HEK293 (cell line): Measurements from ENCODE around the gene SAE1.

Experiments used
- ATF2 ChIP-seq: fragments of 450-650 bp; formaldehyde crosslinking; IDR thresholded peaks from 2 replicates; pipeline ENCODE4 v1.5.1; 2016; ENCODE audit warnings: missing biosample characterization, missing genetic modification characterization, low read depth
- BCL11A ChIP-seq: fragments of 450-650 bp; formaldehyde crosslinking; IDR thresholded peaks from 2 replicates; pipeline ENCODE4 v1.5.1; 2016; ENCODE audit warnings: low read depth, missing biosample characterization, missing genetic modification characterization
- CTCF ChIP-seq: fragments of 450-650 bp; formaldehyde crosslinking; IDR thresholded peaks from 2 replicates; pipeline ENCODE4 v1.5.1; 2016; ENCODE audit warnings: missing biosample characterization, missing genetic modification characterization
- ELK4 ChIP-seq: IDR thresholded peaks from 2 replicates; pipeline ENCODE4 v1.6.1; 2011; ENCODE audit warnings: mild to moderate bottlenecking, low read depth, low read length, borderline replicate concordance
- GFI1B ChIP-seq: fragments of 450-650 bp; formaldehyde crosslinking; IDR thresholded peaks from 2 replicates; pipeline ENCODE4 v1.5.1; 2016; ENCODE audit warnings: missing biosample characterization, missing genetic modification characterization
- GLI4 ChIP-seq: fragments of 450-650 bp; formaldehyde crosslinking; IDR thresholded peaks from 2 replicates; pipeline ENCODE4 v1.5.1; 2016; ENCODE audit warnings: missing biosample characterization, missing genetic modification characterization
- GLIS1 ChIP-seq: fragments of 450-650 bp; formaldehyde crosslinking; IDR thresholded peaks from 2 replicates; pipeline ENCODE4 v1.5.1; 2016; ENCODE audit warnings: missing biosample characterization, missing genetic modification characterization
- HOXD13 ChIP-seq: sonication (generic); formaldehyde crosslinking; IDR thresholded peaks from 2 replicates; pipeline ENCODE4 v1.8.0; 2022; ENCODE audit warnings: missing genetic modification reagents, borderline replicate concordance
- PBX3 ChIP-seq: sonication (generic); formaldehyde crosslinking; IDR thresholded peaks from 2 replicates; pipeline ENCODE4 v1.8.1; 2022; ENCODE audit warnings: mild to moderate bottlenecking, moderate library complexity, missing genetic modification reagents
- SETDB1 ChIP-seq: IDR thresholded peaks from one replicate; pipeline ENCODE4 v1.6.1; 2017; ENCODE audit warnings: mild to moderate bottlenecking, low read length, moderate library complexity, mixed read lengths; ENCODE audit not compliant: insufficient read length
- TSHZ1 ChIP-seq: fragments of 450-650 bp; formaldehyde crosslinking; IDR thresholded peaks from 2 replicates; pipeline ENCODE4 v1.5.1; 2016; ENCODE audit warnings: missing biosample characterization, missing genetic modification characterization, borderline replicate concordance
- ZBTB20 ChIP-seq: fragments of 450-650 bp; formaldehyde crosslinking; IDR thresholded peaks from 2 replicates; pipeline ENCODE4 v1.5.1; 2016; ENCODE audit warnings: missing biosample characterization, missing genetic modification characterization
- ZEB2 ChIP-seq: fragments of 450-650 bp; formaldehyde crosslinking; IDR thresholded peaks from 2 replicates; pipeline ENCODE4 v1.5.1; 2016; ENCODE audit warnings: missing biosample characterization, missing genetic modification characterization
- ZNF114 ChIP-seq: fragments of 450-650 bp; formaldehyde crosslinking; IDR thresholded peaks from 2 replicates; pipeline ENCODE4 v1.5.0; 2017; ENCODE audit warnings: missing biosample characterization, missing genetic modification characterization
- ZNF140 ChIP-seq: fragments of 450-650 bp; formaldehyde crosslinking; IDR thresholded peaks from 2 replicates; pipeline ENCODE4 v1.5.1; 2016; ENCODE audit warnings: missing biosample characterization, missing genetic modification characterization
- ZNF174 ChIP-seq: fragments of 450-650 bp; formaldehyde crosslinking; IDR thresholded peaks from 2 replicates; pipeline ENCODE4 v1.5.0; 2017; ENCODE audit warnings: missing biosample characterization, mild to moderate bottlenecking, missing genetic modification characterization
- ZNF175 ChIP-seq: fragments of 450-650 bp; formaldehyde crosslinking; IDR thresholded peaks from 2 replicates; pipeline ENCODE4 v1.5.1; 2016; ENCODE audit warnings: missing biosample characterization, missing genetic modification characterization
- ZNF2 ChIP-seq: fragments of 450-650 bp; formaldehyde crosslinking; IDR thresholded peaks from 2 replicates; pipeline ENCODE4 v1.5.1; 2016; ENCODE audit warnings: missing biosample characterization, missing genetic modification characterization
- ZNF350 ChIP-seq: fragments of 450-650 bp; formaldehyde crosslinking; IDR thresholded peaks from 2 replicates; pipeline ENCODE4 v1.5.0; 2017; ENCODE audit warnings: missing biosample characterization, mild to moderate bottlenecking, missing genetic modification characterization
- ZNF366 ChIP-seq: fragments of 450-650 bp; formaldehyde crosslinking; conservative IDR thresholded peaks from 2 replicates; pipeline ENCODE4 v1.5.1; 2016; ENCODE audit warnings: missing biosample characterization, missing genetic modification characterization
- ZNF394 ChIP-seq: fragments of 450-650 bp; formaldehyde crosslinking; IDR thresholded peaks from 2 replicates; pipeline ENCODE4 v1.5.1; 2016; ENCODE audit warnings: missing biosample characterization, missing genetic modification characterization, mild to moderate bottlenecking, moderate library complexity, borderline replicate concordance
- ZNF529 ChIP-seq: fragments of 450-650 bp; formaldehyde crosslinking; IDR thresholded peaks from 2 replicates; pipeline ENCODE4 v1.5.1; 2017; ENCODE audit warnings: missing genetic modification characterization, missing biosample characterization; ENCODE audit not compliant: insufficient replicate concordance
- ZNF658 ChIP-seq: fragments of 450-650 bp; formaldehyde crosslinking; IDR thresholded peaks from 2 replicates; pipeline ENCODE4; 2016; ENCODE audit warnings: missing biosample characterization, missing genetic modification characterization
- ZNF660 ChIP-seq: fragments of 450-650 bp; IDR thresholded peaks from 2 replicates; pipeline ENCODE4 v1.5.1; 2018; ENCODE audit warnings: missing biosample characterization, mild to moderate bottlenecking, missing genetic modification characterization
- ZNF768 ChIP-seq: fragments of 450-650 bp; formaldehyde crosslinking; IDR thresholded peaks from 2 replicates; pipeline ENCODE4 v1.5.1; 2018; ENCODE audit warnings: missing biosample characterization, mild to moderate bottlenecking, missing genetic modification characterization
- ZNF792 ChIP-seq: fragments of 450-650 bp; formaldehyde crosslinking; IDR thresholded peaks from 2 replicates; pipeline ENCODE4 v1.5.1; 2016; ENCODE audit warnings: missing biosample characterization, missing genetic modification characterization
- ZSCAN16 ChIP-seq: fragments of 450-650 bp; formaldehyde crosslinking; IDR thresholded peaks from 2 replicates; pipeline ENCODE4 v1.5.1; 2016; ENCODE audit warnings: missing biosample characterization, missing genetic modification characterization
- ZSCAN4 ChIP-seq: fragments of 450-650 bp; formaldehyde crosslinking; IDR thresholded peaks from 2 replicates; pipeline ENCODE4 v1.5.1; 2017; ENCODE audit warnings: missing biosample characterization, missing genetic modification characterization

Gene SAE1

GRCh38 chr19:47255879-47256692 lies 125.5 kb downstream of the SAE1 start, which contains the start of gene CCDC9 (continued):
- no peak for TF ChIP-seq BCL11A
- no peak for TF ChIP-seq ZNF140
- TF ChIP-seq ZNF174 (tag by site-specific recombination): no peak
- no peak for TF ChIP-seq SETDB1
- no peak for TF ChIP-seq HOXD13 (CRISPR knock-in tag)
- 0 out of 2 replicates have a peak, but pooled peaks have one; percentile 22 for TF ChIP-seq ZNF394
- 0 out of 2 replicates have a peak, but pooled peaks have one; percentile 59 for TF ChIP-seq ZNF2 (tag by site-specific recombination)
- no peak for TF ChIP-seq GFI1B (tag by site-specific recombination)
- no peak for TF ChIP-seq CTCF (tag by site-specific recombination)
- peak; percentile 76 for TF ChIP-seq ZEB2 (tag by site-specific recombination)
- TF ChIP-seq ZNF660 (tag by site-specific recombination): 0 out of 2 replicates have a peak, but pooled peaks have one; percentile 50
- no peak for TF ChIP-seq ZSCAN16
- TF ChIP-seq ATF2 (tag by site-specific recombination): no peak
- TF ChIP-seq ZNF114 (tag by site-specific recombination): no peak
- TF ChIP-seq ZBTB20 (tag by site-specific recombination): no peak; the same call in 1 of the 2 replicates
- TF ChIP-seq ZNF366 (tag by site-specific recombination): no peak
- no peak for TF ChIP-seq ZNF768 (tag by site-specific recombination)
- TF ChIP-seq PBX3 (CRISPR knock-in tag): no peak
- TF ChIP-seq ZNF529 (tag by site-specific recombination): no peak
- TF ChIP-seq TSHZ1: no peak
- TF ChIP-seq ZNF792: no peak
- TF ChIP-seq ZNF350 (tag by site-specific recombination): no peak
- TF ChIP-seq GLI4 (tag by site-specific recombination): no peak
- no peak for TF ChIP-seq ZNF175 (tag by site-specific recombination)
- TF ChIP-seq ELK4: peak; percentile 72; the same call in 1 of the 2 replicates
- TF ChIP-seq ZNF658 (tag by site-specific recombination): no peak
- no peak; the same call in 1 of the 2 replicates for TF ChIP-seq ZSCAN4 (tag by site-specific recombination)
- peak; percentile 77 for TF ChIP-seq GLIS1 (tag by site-specific recombination)
